HL-60 (cell line): ENCODE measurements around the gene OR4D6.

Experiments
- GABPA ChIP-seq: IDR thresholded peaks from 2 replicates; pipeline ENCODE4 v1.6.1; 2012; ENCODE audit warnings: low read depth
- POLR2AphosphoS5 ChIP-seq: IDR thresholded peaks from 2 replicates; pipeline ENCODE4 v1.6.1; 2012; ENCODE audit warnings: low read depth
- TF ChIP-seq, protein P1 (sequence below): IDR thresholded peaks from one replicate; pipeline ENCODE4 v1.5.1; 2011; ENCODE audit warnings: low read length, control low read depth, inconsistent platforms; ENCODE audit not compliant: insufficient read depth
- TF ChIP-seq, protein P2 (sequence below): IDR thresholded peaks from 2 replicates; pipeline ENCODE4 v1.6.1; 2012; ENCODE audit warnings: low read depth; ENCODE audit not compliant: insufficient replicate concordance

- TF ChIP-seq, protein P1, sequence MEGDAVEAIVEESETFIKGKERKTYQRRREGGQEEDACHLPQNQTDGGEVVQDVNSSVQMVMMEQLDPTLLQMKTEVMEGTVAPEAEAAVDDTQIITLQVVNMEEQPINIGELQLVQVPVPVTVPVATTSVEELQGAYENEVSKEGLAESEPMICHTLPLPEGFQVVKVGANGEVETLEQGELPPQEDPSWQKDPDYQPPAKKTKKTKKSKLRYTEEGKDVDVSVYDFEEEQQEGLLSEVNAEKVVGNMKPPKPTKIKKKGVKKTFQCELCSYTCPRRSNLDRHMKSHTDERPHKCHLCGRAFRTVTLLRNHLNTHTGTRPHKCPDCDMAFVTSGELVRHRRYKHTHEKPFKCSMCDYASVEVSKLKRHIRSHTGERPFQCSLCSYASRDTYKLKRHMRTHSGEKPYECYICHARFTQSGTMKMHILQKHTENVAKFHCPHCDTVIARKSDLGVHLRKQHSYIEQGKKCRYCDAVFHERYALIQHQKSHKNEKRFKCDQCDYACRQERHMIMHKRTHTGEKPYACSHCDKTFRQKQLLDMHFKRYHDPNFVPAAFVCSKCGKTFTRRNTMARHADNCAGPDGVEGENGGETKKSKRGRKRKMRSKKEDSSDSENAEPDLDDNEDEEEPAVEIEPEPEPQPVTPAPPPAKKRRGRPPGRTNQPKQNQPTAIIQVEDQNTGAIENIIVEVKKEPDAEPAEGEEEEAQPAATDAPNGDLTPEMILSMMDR: no peak
- TF ChIP-seq, protein P2, sequence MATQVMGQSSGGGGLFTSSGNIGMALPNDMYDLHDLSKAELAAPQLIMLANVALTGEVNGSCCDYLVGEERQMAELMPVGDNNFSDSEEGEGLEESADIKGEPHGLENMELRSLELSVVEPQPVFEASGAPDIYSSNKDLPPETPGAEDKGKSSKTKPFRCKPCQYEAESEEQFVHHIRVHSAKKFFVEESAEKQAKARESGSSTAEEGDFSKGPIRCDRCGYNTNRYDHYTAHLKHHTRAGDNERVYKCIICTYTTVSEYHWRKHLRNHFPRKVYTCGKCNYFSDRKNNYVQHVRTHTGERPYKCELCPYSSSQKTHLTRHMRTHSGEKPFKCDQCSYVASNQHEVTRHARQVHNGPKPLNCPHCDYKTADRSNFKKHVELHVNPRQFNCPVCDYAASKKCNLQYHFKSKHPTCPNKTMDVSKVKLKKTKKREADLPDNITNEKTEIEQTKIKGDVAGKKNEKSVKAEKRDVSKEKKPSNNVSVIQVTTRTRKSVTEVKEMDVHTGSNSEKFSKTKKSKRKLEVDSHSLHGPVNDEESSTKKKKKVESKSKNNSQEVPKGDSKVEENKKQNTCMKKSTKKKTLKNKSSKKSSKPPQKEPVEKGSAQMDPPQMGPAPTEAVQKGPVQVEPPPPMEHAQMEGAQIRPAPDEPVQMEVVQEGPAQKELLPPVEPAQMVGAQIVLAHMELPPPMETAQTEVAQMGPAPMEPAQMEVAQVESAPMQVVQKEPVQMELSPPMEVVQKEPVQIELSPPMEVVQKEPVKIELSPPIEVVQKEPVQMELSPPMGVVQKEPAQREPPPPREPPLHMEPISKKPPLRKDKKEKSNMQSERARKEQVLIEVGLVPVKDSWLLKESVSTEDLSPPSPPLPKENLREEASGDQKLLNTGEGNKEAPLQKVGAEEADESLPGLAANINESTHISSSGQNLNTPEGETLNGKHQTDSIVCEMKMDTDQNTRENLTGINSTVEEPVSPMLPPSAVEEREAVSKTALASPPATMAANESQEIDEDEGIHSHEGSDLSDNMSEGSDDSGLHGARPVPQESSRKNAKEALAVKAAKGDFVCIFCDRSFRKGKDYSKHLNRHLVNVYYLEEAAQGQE: no peak
- TF ChIP-seq POLR2AphosphoS5 (no peak), GABPA (no peak)
Measured at GRCh38 chr11:59503276-59503675, 46.5 kb downstream of the OR4D6 start, which contains the start of gene OR4D11.
